Kidney tubule cell (primary cell): ENCODE results near the gene HSPBAP1.
"Not testable (repeated sequence)": the region's sequence is repeated elsewhere in the genome, so short reads cannot be mapped to it uniquely, and the experiment has no call there.

Experiments
- DNase-seq: peaks from one replicate; pipeline ENCODE4 v3.0.0-alpha.2; 2018; ENCODE audit warnings: low spot score

The HSPBAP1 gene

GRCh38 chr3:122785231-122785630 is 8.4 kb downstream of the HSPBAP1 start:
- DNase-seq, result no peak

GRCh38 chr3:122784436-122784835 is 9.2 kb downstream of the HSPBAP1 start:
- peak; percentile 34 for DNase-seq

- DNase-seq, result no peak
Measured at GRCh38 chr3:122782804-122783203, 10.8 kb downstream of the HSPBAP1 start.

- no peak for DNase-seq
Measured at GRCh38 chr3:122777563-122777962, 16.1 kb downstream of the HSPBAP1 start.

GRCh38 chr3:122776675-122777468 is 16.8 kb downstream of the HSPBAP1 start:
- DNase-seq, result no peak

GRCh38 chr3:122774564-122774963 is 19.1 kb downstream of the HSPBAP1 start:
- peak; percentile 56 for DNase-seq

- no peak for DNase-seq
Measured at GRCh38 chr3:122773944-122774509, 19.6 kb downstream of the HSPBAP1 start.

GRCh38 chr3:122772827-122773226 is 20.8 kb downstream of the HSPBAP1 start:
- no peak for DNase-seq

GRCh38 chr3:122770521-122771202 is 23.0 kb downstream of the HSPBAP1 start:
- DNase-seq, result no peak

- DNase-seq, result no peak
Measured at GRCh38 chr3:122767540-122768372, 25.9 kb downstream of the HSPBAP1 start.

- no peak for DNase-seq
Measured at GRCh38 chr3:122766430-122766829, 27.2 kb downstream of the HSPBAP1 start.

GRCh38 chr3:122760453-122761271 is 33.0 kb downstream of the HSPBAP1 start:
- DNase-seq, result peak; percentile 65

- no peak for DNase-seq
Measured at GRCh38 chr3:122758877-122759560, 34.6 kb downstream of the HSPBAP1 start.

- DNase-seq, result no peak
Measured at GRCh38 chr3:122755491-122755890, 38.1 kb downstream of the HSPBAP1 start.

GRCh38 chr3:122754929-122755328 is 38.7 kb downstream of the HSPBAP1 start:
- peak; percentile 71 for DNase-seq

GRCh38 chr3:122748347-122748746 is 45.3 kb downstream of the HSPBAP1 start:
- no peak for DNase-seq

- not testable (repeated sequence) for DNase-seq
Measured at GRCh38 chr3:122747295-122747694, 46.3 kb downstream of the HSPBAP1 start.

- DNase-seq, result peak; percentile 41
Measured at GRCh38 chr3:122745369-122746021, 48.1 kb downstream of the HSPBAP1 start.

GRCh38 chr3:122743581-122744120 is 50.0 kb downstream of the HSPBAP1 start:
- DNase-seq, result no peak

GRCh38 chr3:122742234-122742633 is 51.4 kb downstream of the HSPBAP1 start:
- DNase-seq, result no peak
